Measurements from ENCODE around the gene ADARB2.

- no peak for TF ChIP-seq CTCF (IDR thresholded peaks at IDR 0.05)
- TF ChIP-seq POLR2A (IDR thresholded peaks at IDR 0.05): no peak
Measured at GRCh38 chr10:1362589-1363445, 374.5 kb downstream of the ADARB2 start.

Data from testis (tissue), 2 donors.